HG03432 (cell line): ENCODE data around the gene NUDT5.

Experiments used
- ATAC-seq: cut with Tn5 transposase; IDR thresholded peaks from one replicate; pipeline ENCODE4 v1.9.1; 2021; ENCODE audit warnings: mild to moderate bottlenecking, moderate library complexity; ENCODE audit not compliant: unreplicated experiment

The NUDT5 gene

GRCh38 chr10:12165999-12166775, 29.5 kb downstream of the NUDT5 start:
- ATAC-seq: no peak

GRCh38 chr10:12165036-12165435, 30.7 kb downstream of the NUDT5 start:
- ATAC-seq: no peak

- ATAC-seq: no peak
Observed at GRCh38 chr10:12164085-12164484, 31.6 kb downstream of the NUDT5 start.

- ATAC-seq: no peak
Observed at GRCh38 chr10:12162927-12163326, 32.8 kb downstream of the NUDT5 start.

- ATAC-seq: no peak
Observed at GRCh38 chr10:12160664-12161063, 35.0 kb downstream of the NUDT5 start.

- ATAC-seq: no peak
Observed at GRCh38 chr10:12158111-12158510, 37.6 kb downstream of the NUDT5 start.

- no peak for ATAC-seq
Observed at GRCh38 chr10:12156367-12157123, 39.1 kb downstream of the NUDT5 start.

- no peak for ATAC-seq
Observed at GRCh38 chr10:12154516-12154915, 41.2 kb downstream of the NUDT5 start.

- no peak for ATAC-seq
Observed at GRCh38 chr10:12150163-12150562, 45.5 kb downstream of the NUDT5 start.

- no peak for ATAC-seq
Observed at GRCh38 chr10:12144538-12144937, 51.2 kb downstream of the NUDT5 start.

- ATAC-seq: no peak
Observed at GRCh38 chr10:12140038-12140437, 55.7 kb downstream of the NUDT5 start.

- ATAC-seq: no peak
Observed at GRCh38 chr10:12135631-12136030, 60.1 kb downstream of the NUDT5 start.

GRCh38 chr10:12130237-12130872, 65.3 kb downstream of the NUDT5 start:
- ATAC-seq: peak; percentile 44

- ATAC-seq: peak; percentile 93
Observed at GRCh38 chr10:12129222-12130111, 66.2 kb downstream of the NUDT5 start, which contains the start of gene SEC61A2. Gene SEC61A2, plus strand, starts transcription at chr10:12129677. Its CDS starts 111 bp downstream, at chr10:12129788.

- no peak for ATAC-seq
Observed at GRCh38 chr10:12121673-12122072, 74.0 kb downstream of the NUDT5 start.
